Activated T-helper 17 cell treated with anti-CD3 and anti-CD28 coated beads, Interleukin-2, amount 50 U/mL, for 72 hours (primary cell): ENCODE results near the gene IFNA17. TPM values are rescaled to one million over a fixed set of nuclear protein-coding genes. Genes with fewer than 3 reads are reported as not detected.

Experiments used
- total RNA-seq, 2 donors: library from RNA; stranded (reverse); gene quantifications; one replicate each; pipeline ENCODE4 v1.2.3, GENCODE V29; 2022

IFNA17 gene
- total RNA-seq, 2 donors from 2014 or later, result not detected

Other genes with a start within 250 kb of the IFNA17 start
- 1 to 10 TPM; 2.9 to 4.1 TPM for gene HACD4, start 196.6 kb downstream of the IFNA17 start, total RNA-seq
- not detected for gene IFNB1, start 150.3 kb downstream of the IFNA17 start, total RNA-seq
- gene IFNW1, start 86.4 kb downstream of the IFNA17 start, total RNA-seq, result not detected
- gene IFNA21, start 61.6 kb downstream of the IFNA17 start, total RNA-seq, result not detected
- gene IFNA4, start 40.6 kb downstream of the IFNA17 start, total RNA-seq, result not detected
- gene IFNA7, start 26.0 kb downstream of the IFNA17 start, total RNA-seq, result not detected
- gene IFNA10, start 21.1 kb downstream of the IFNA17 start, total RNA-seq, result not detected
- not detected for gene IFNA16, start 10.9 kb downstream of the IFNA17 start, total RNA-seq
- not detected for gene IFNA14, start 11.8 kb upstream of the IFNA17 start, total RNA-seq
- not detected for gene IFNA5, start 77.1 kb upstream of the IFNA17 start, total RNA-seq
- gene KLHL9, start 107.2 kb upstream of the IFNA17 start, total RNA-seq, result 10 to 100 TPM; 10.5 to 13.7 TPM
- gene IFNA6, start 122.7 kb upstream of the IFNA17 start, total RNA-seq, result not detected
- not detected for gene IFNA13, start 139.8 kb upstream of the IFNA17 start, total RNA-seq
- gene IFNA2, start 157.2 kb upstream of the IFNA17 start, total RNA-seq, result not detected
- not detected for gene IFNA8, start 180.9 kb upstream of the IFNA17 start, total RNA-seq
- gene IFNA1, start 212.2 kb upstream of the IFNA17 start, total RNA-seq, result not detected